SU-DHL-6 (cell line): Measurements from ENCODE around the gene MICAL3.
"Not testable (repeated sequence)": the region's sequence is repeated elsewhere in the genome, so short reads cannot be mapped to it uniquely, and the experiment has no call there.

Experiments used
- H2AFZ ChIP-seq: fragments of 200-600 bp; sonication (generic); 2 replicates; pipeline ENCODE4 v1.6.1; 2014; ENCODE audit warnings: low read depth, mild to moderate bottlenecking, moderate library complexity, mixed read lengths, antibody characterized with exemption, low read length; ENCODE audit not compliant: severe bottlenecking
- H3F3A ChIP-seq: fragments of 200-600 bp; shearing (Covaris generic); 2 replicates; pipeline ENCODE4 v1.6.0; 2016; ENCODE audit warnings: antibody characterized with exemption, mild to moderate bottlenecking; ENCODE audit not compliant: insufficient read depth
- H3K27ac ChIP-seq: fragments of 200-600 bp; sonication (generic); 2 replicates; pipeline ENCODE4 v1.5.1; 2016; ENCODE audit warnings: low read depth, mild to moderate bottlenecking, low read length, moderate library complexity, mixed read lengths
- H3K27me3 ChIP-seq: fragments of 200-600 bp; sonication (generic), shearing (Covaris generic); 2 replicates; pipeline ENCODE4 v1.6.0; 2014; ENCODE audit warnings: mild to moderate bottlenecking, low read length
- H3K36me3 ChIP-seq: fragments of 200-600 bp; sonication (generic); 2 replicates; pipeline ENCODE4 v1.6.1; 2014; ENCODE audit warnings: mild to moderate bottlenecking, low read length, mixed read lengths
- H3K4me2 ChIP-seq: fragments of 300-600, 200-600 bp; shearing (Covaris generic), sonication (generic); 2 replicates; pipeline ENCODE4 v1.6.0; 2014; ENCODE audit warnings: low read length, low read depth, mild to moderate bottlenecking; ENCODE audit not compliant: poor library complexity, severe bottlenecking
- H3K4me3 ChIP-seq: fragments of 200-600 bp; sonication (generic); 2 replicates; pipeline ENCODE4 v1.5.1; 2014; ENCODE audit warnings: antibody characterized with exemption, low read length, mild to moderate bottlenecking, mixed read lengths; ENCODE audit not compliant: insufficient read depth, poor library complexity, severe bottlenecking
- H3K79me2 ChIP-seq: fragments of 200-600 bp; sonication (generic); 2 replicates; pipeline ENCODE4 v1.6.1; 2014; ENCODE audit warnings: mild to moderate bottlenecking, low read length, moderate library complexity; ENCODE audit not compliant: insufficient read depth
- H3K9ac ChIP-seq: fragments of 200-600 bp; sonication (generic); 2 replicates; pipeline ENCODE4 v1.7.0; 2014; ENCODE audit warnings: mild to moderate bottlenecking, low read length
- H3K9me2 ChIP-seq: fragments of 200-600 bp; sonication (generic); replicated peaks from 2 replicates; pipeline ENCODE4 v1.6.1; 2014; ENCODE audit warnings: low read length; ENCODE audit not compliant: insufficient read depth
- H3K9me3 ChIP-seq: fragments of 200-600 bp; sonication (generic); 2 replicates; pipeline ENCODE4 v1.6.1; 2014; ENCODE audit warnings: low read length, mixed read lengths; ENCODE audit not compliant: insufficient read depth
- H4K20me1 ChIP-seq: fragments of 200-600 bp; sonication (generic); 2 replicates; pipeline ENCODE4 v1.6.1; 2014; ENCODE audit warnings: low read depth, mild to moderate bottlenecking, antibody characterized with exemption, low read length, moderate library complexity, mixed read lengths
- EZH2phosphoT487 ChIP-seq: fragments of 200-600 bp; sonication (generic), shearing (Covaris generic); conservative IDR thresholded peaks from 2 replicates; pipeline ENCODE4 v1.6.1; 2018; ENCODE audit warnings: mild to moderate bottlenecking, antibody characterized with exemption, low read length, moderate library complexity, mixed read lengths
- TF ChIP-seq, protein P1 (sequence below): fragments of 200-600 bp; sonication (generic); IDR thresholded peaks from one replicate; pipeline ENCODE4 v1.5.1; 2017; ENCODE audit warnings: antibody characterized with exemption, mild to moderate bottlenecking, low read length, moderate library complexity; ENCODE audit not compliant: insufficient read depth, poor library complexity, severe bottlenecking

The MICAL3 gene

GRCh38 chr22:18005201-18005926 lies 19.0 kb downstream of the MICAL3 start:
- H3K9ac ChIP-seq: peak overlapping the region; percentile 21; the same call in 1 of the 2 replicates
- peaks cover 4% of the 10 kb centered on the region for H3K79me2 ChIP-seq
- H3K9me3 ChIP-seq: no peaks in the 10 kb centered on the region
- TF ChIP-seq EZH2phosphoT487: no peak
- TF ChIP-seq, protein P1, sequence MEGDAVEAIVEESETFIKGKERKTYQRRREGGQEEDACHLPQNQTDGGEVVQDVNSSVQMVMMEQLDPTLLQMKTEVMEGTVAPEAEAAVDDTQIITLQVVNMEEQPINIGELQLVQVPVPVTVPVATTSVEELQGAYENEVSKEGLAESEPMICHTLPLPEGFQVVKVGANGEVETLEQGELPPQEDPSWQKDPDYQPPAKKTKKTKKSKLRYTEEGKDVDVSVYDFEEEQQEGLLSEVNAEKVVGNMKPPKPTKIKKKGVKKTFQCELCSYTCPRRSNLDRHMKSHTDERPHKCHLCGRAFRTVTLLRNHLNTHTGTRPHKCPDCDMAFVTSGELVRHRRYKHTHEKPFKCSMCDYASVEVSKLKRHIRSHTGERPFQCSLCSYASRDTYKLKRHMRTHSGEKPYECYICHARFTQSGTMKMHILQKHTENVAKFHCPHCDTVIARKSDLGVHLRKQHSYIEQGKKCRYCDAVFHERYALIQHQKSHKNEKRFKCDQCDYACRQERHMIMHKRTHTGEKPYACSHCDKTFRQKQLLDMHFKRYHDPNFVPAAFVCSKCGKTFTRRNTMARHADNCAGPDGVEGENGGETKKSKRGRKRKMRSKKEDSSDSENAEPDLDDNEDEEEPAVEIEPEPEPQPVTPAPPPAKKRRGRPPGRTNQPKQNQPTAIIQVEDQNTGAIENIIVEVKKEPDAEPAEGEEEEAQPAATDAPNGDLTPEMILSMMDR: no peak
- peak overlapping the region; percentile 41 for H3K4me2 ChIP-seq
- H2AFZ ChIP-seq: peak overlapping the region; percentile 51
- no peaks in the 10 kb centered on the region for H3K36me3 ChIP-seq
- H4K20me1 ChIP-seq: no peaks in the 10 kb centered on the region
- H3F3A ChIP-seq: peaks cover 10% of the 10 kb centered on the region; the same call in 1 of the 2 replicates
- H3K27me3 ChIP-seq: no peaks in the 10 kb centered on the region
- H3K27ac ChIP-seq: peak overlapping the region; percentile 57
- H3K9me2 ChIP-seq: no peaks in the 10 kb centered on the region
- H3K4me3 ChIP-seq: no peak overlapping the region

DNA sequence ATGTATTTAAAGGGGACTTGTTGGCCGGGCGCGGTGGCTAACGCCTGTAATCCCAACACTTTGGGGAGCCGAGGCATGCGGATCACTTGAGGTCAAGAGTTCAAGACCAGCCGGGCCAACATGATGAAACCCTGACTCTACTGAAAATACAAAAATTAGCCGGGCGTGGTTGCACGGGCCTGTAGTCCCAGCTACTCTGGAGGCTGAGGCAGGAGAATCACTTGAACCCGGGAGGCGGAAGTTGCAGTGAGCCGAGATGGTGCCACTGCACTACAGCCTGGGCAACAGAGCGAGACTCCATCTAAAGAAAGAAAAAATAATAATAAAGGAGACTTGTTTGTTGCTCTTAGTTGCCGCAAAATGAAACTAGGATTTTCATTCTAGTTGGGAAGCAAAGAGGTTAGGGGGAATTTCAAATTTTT lies 22.5 kb downstream of the MICAL3 start:
- not testable (repeated sequence) for H3K36me3 ChIP-seq, H3K9me2 ChIP-seq, H4K20me1 ChIP-seq, H3K9me3 ChIP-seq, H3K27me3 ChIP-seq
- Histone ChIP-seq H3K9ac (peak overlapping the region; percentile 78), H3K4me2 (peak overlapping the region; percentile 80), H3K27ac (peak overlapping the region; percentile 75), H3K4me3 (peak overlapping the region; percentile 67), H2AFZ (peak overlapping the region; percentile 35), H3F3A (peaks cover 30% of the 10 kb centered on the region), H3K79me2 (peaks cover 36% of the 10 kb centered on the region)

GRCh38 chr22:18001040-18001893 lies 23.1 kb downstream of the MICAL3 start:
- TF ChIP-seq, protein P1: no peak
- Histone ChIP-seq H2AFZ (peak overlapping the region; percentile 35), H3K4me3 (peak overlapping the region; percentile 67), H4K20me1 (no peaks in the 10 kb centered on the region), H3K9me2 (no peaks in the 10 kb centered on the region), H3K36me3 (no peaks in the 10 kb centered on the region), H3F3A (peaks cover 34% of the 10 kb centered on the region), H3K4me2 (peak overlapping the region; percentile 80), H3K9ac (peak overlapping the region; percentile 78), H3K27me3 (no peaks in the 10 kb centered on the region), H3K79me2 (peaks cover 36% of the 10 kb centered on the region), H3K9me3 (no peaks in the 10 kb centered on the region), H3K27ac (peak overlapping the region; percentile 75)
